HepG2 (cell line): ENCODE results near the gene MAP2K5. TPM values are rescaled to one million over a fixed set of nuclear protein-coding genes. Genes with fewer than 3 reads are reported as not detected.

Experiments used
- ARID5B ChIP-seq: IDR thresholded peaks from 2 replicates; pipeline ENCODE4 v1.4.0; 2020; ENCODE audit warnings: mild to moderate bottlenecking, missing genetic modification reagents
- HMG20B ChIP-seq: conservative IDR thresholded peaks from 2 replicates; pipeline ENCODE4 v1.6.1; 2016; ENCODE audit warnings: missing genetic modification reagents, missing compliant biosample characterization
- KDM2A ChIP-seq: sonication (generic); formaldehyde crosslinking; IDR thresholded peaks from 2 replicates; pipeline ENCODE4 v1.4.0; 2020; ENCODE audit warnings: low read depth, missing genetic modification reagents, borderline replicate concordance
- MLXIP ChIP-seq: sonication (generic); formaldehyde crosslinking; IDR thresholded peaks from 2 replicates; pipeline ENCODE4 v1.9.0; 2021; ENCODE audit warnings: missing genetic modification reagents, borderline replicate concordance
- NRL ChIP-seq: sonication (generic); formaldehyde crosslinking; IDR thresholded peaks from 2 replicates; pipeline ENCODE4 v1.5.0; 2020; ENCODE audit warnings: missing genetic modification reagents, mild to moderate bottlenecking, moderate library complexity, borderline replicate concordance
- TAF1 ChIP-seq: sonication (generic); formaldehyde crosslinking; IDR thresholded peaks from 2 replicates; pipeline ENCODE4 v1.4.0; 2020; ENCODE audit warnings: missing genetic modification reagents
- TFDP2 ChIP-seq: sonication (generic); formaldehyde crosslinking; IDR thresholded peaks from 2 replicates; pipeline ENCODE4 v1.4.0; 2020; ENCODE audit warnings: missing genetic modification reagents
- ZBTB20 ChIP-seq: sonication (generic); formaldehyde crosslinking; IDR thresholded peaks from 2 replicates; pipeline ENCODE4 v1.8.1; 2023; ENCODE audit warnings: missing genetic modification reagents, low read depth, mild to moderate bottlenecking, borderline replicate concordance
- ZBTB3 ChIP-seq: sonication (generic); formaldehyde crosslinking; IDR thresholded peaks from 2 replicates; pipeline ENCODE4 v1.4.0; 2020; ENCODE audit warnings: low read depth, mild to moderate bottlenecking, moderate library complexity, missing genetic modification reagents, borderline replicate concordance
- ZKSCAN8 ChIP-seq: IDR thresholded peaks from 2 replicates; pipeline ENCODE4 v1.6.1; 2016; ENCODE audit warnings: borderline replicate concordance, missing genetic modification reagents, missing compliant biosample characterization
- ZNF512 ChIP-seq: sonication (generic); formaldehyde crosslinking; IDR thresholded peaks from 2 replicates; pipeline ENCODE4 v1.4.0; 2020; ENCODE audit warnings: mild to moderate bottlenecking, missing genetic modification reagents
- ZNF619 ChIP-seq: sonication (generic); formaldehyde crosslinking; IDR thresholded peaks from 2 replicates; pipeline ENCODE4 v1.4.0; 2020; ENCODE audit warnings: mild to moderate bottlenecking, missing genetic modification reagents
- ZNF629 ChIP-seq: sonication (generic); formaldehyde crosslinking; conservative IDR thresholded peaks from 2 replicates; pipeline ENCODE4 v1.5.0; 2020; ENCODE audit warnings: missing genetic modification reagents
- ZNF644 ChIP-seq: IDR thresholded peaks from 2 replicates; pipeline ENCODE4 v1.6.1; 2016; ENCODE audit warnings: low read depth
- ZNF747 ChIP-seq: sonication (generic); formaldehyde crosslinking; IDR thresholded peaks from 2 replicates; pipeline ENCODE4 v1.8.1; 2023; ENCODE audit warnings: missing genetic modification reagents, mild to moderate bottlenecking, borderline replicate concordance
- ZNF800 ChIP-seq: sonication (generic); formaldehyde crosslinking; IDR thresholded peaks from 2 replicates; pipeline ENCODE4 v1.4.0; 2020; ENCODE audit warnings: missing genetic modification reagents
- ZSCAN12 ChIP-seq: sonication (generic); formaldehyde crosslinking; IDR thresholded peaks from 2 replicates; pipeline ENCODE4 v1.9.0; 2021; ENCODE audit warnings: mild to moderate bottlenecking, missing genetic modification reagents
- polyA plus RNA-seq, 8 experiments: library from polyadenylated mRNA; depleted of rRNA in 3 of 8; stranded (reverse) in 7 of 8; unstranded in 1 of 8; fragments of >200 nt; fragmentation: Illumina TruSeq in 4 of 8; extraction: Trizol in 4 of 8; gene quantifications; 2 replicates each; pipeline versions ENCODE4 v1.2.1 to v1.2.3, GENCODE V29; 2011 to 2016; ENCODE audit warnings: low read depth in 4 of 8, missing spikeins in 1 of 8, mixed read lengths in 1 of 8; ENCODE audit not compliant: insufficient read depth in 1 of 8
- total RNA-seq, 5 experiments: library from RNA; depleted of rRNA; stranded (reverse); fragments of >200 nt; fragmentation: Illumina TruSeq; extraction: Trizol; gene quantifications; 2 replicates each; pipeline ENCODE4 v1.2.3, GENCODE V29; 2016; ENCODE audit warnings: low read depth in 1 of 5

The MAP2K5 gene
- total and polyA plus RNA-seq, 2 of the 13 experiments (the other 11 are each of a cell fraction or from before 2014, with no cell fraction given): 4.0 to 4.3 TPM

DNA sequence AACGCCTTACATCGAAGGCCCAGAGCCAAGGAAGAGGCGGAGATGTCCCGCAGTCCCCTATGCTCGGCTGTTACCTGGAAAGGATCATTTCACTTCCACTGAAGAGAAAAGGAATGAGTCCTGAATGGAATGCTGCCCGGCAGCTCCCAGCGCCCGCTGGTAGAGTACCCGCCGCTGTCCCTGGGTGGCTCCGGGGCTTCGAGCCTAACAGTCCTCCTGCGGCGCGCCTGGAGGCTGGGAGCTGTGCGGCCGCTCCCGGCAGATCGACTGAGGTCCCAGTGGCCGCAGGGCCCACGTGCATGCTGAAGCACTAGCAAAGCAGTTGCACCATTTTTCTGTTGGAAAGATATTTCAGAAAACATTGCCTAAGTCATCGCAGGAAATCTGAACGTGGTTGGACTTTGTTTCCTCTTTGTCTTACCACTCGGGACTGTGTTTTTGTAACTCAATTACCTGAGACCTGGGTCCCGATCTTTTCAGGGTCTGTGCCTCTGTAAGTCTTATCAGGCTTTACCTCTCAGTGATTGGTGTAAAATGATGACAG is 296.4 kb downstream of the MAP2K5 start (continued):
- TF ChIP-seq ARID5B (CRISPR knock-in tag): peak; percentile 61; the same call in 1 of the 2 replicates
- TF ChIP-seq ZNF629 (CRISPR knock-in tag): 0 out of 2 replicates have a peak, but pooled peaks have one; percentile 4
- no peak for TF ChIP-seq ZNF512
- no peak for TF ChIP-seq ZBTB3 (CRISPR knock-in tag)
- TF ChIP-seq ZNF619 (CRISPR knock-in tag): no peak
- TF ChIP-seq MLXIP: peak; percentile 28; the same call in 1 of the 2 replicates
- 0 out of 2 replicates have a peak, but pooled peaks have one; percentile 33 for TF ChIP-seq ZKSCAN8
- 0 out of 2 replicates have a peak, but pooled peaks have one; percentile 14 for TF ChIP-seq HMG20B (CRISPR knock-in tag)
- peak; percentile 76 for TF ChIP-seq TFDP2 (CRISPR knock-in tag)
- TF ChIP-seq ZNF747: 0 out of 2 replicates have a peak, but pooled peaks have one; percentile 47
- TF ChIP-seq ZSCAN12: no peak
- TF ChIP-seq ZBTB20: peak; percentile 16; the same call in 1 of the 2 replicates
- 0 out of 2 replicates have a peak, but pooled peaks have one; percentile 48 for TF ChIP-seq ZNF800 (CRISPR knock-in tag)
- peak; percentile 36; the same call in 1 of the 2 replicates for TF ChIP-seq NRL (CRISPR knock-in tag)
- 0 out of 2 replicates have a peak, but pooled peaks have one; percentile 22 for TF ChIP-seq ZNF644
- TF ChIP-seq TAF1 (CRISPR knock-in tag): peak; percentile 7; the same call in 1 of the 2 replicates
- peak; percentile 73; the same call in 1 of the 2 replicates for TF ChIP-seq KDM2A
